Spleen (tissue), 11 donors: Measurements from ENCODE around the gene CRYBG1. TPM values are rescaled to one million over a fixed set of nuclear protein-coding genes. Genes with fewer than 3 reads are reported as not detected.

ENCODE experiments used
- DNase-seq: peaks from one replicate; pipeline ENCODE4 v3.0.0-alpha.2; 2020
- H3K27ac ChIP-seq, 8 donors: fragments of 200-600 bp; sonication (generic) in 7 of 8; 1 replicate in 4 of 8; 2 replicates in 4 of 8; pipeline versions ENCODE4 v1.5.0 to v1.8.0; 2016 to 2021; ENCODE audit warnings: inconsistent platforms in 4 of 8, mild to moderate bottlenecking in 4 of 8, moderate library complexity in 1 of 8
- H3K27me3 ChIP-seq, 7 donors: fragments of 200-600 bp; sonication (generic) in 6 of 7; replicated peaks in 1 of 7; 1 replicate in 4 of 7; 2 replicates in 3 of 7; pipeline versions ENCODE4 v1.5.0 to v1.8.0; 2016 to 2021; ENCODE audit warnings: inconsistent platforms in 3 of 7, mild to moderate bottlenecking in 1 of 7
- H3K36me3 ChIP-seq, 6 donors: fragments of 200-600 bp; sonication (generic) in 5 of 6; 1 replicate in 4 of 6; 2 replicates in 2 of 6; pipeline versions ENCODE4 v1.5.0 to v1.8.0; 2016 to 2021; ENCODE audit warnings: inconsistent platforms in 2 of 6
- H3K4me1 ChIP-seq, 6 donors: fragments of 200-600 bp; sonication (generic) in 5 of 6; 1 replicate in 3 of 6; 2 replicates in 3 of 6; pipeline versions ENCODE4 v1.5.0 to v1.8.0; 2016 to 2021; ENCODE audit warnings: inconsistent platforms in 3 of 6
- H3K4me3 ChIP-seq, 8 donors: fragments of 200-600 bp; sonication (generic) in 7 of 8; 1 replicate in 4 of 8; 2 replicates in 4 of 8; pipeline versions ENCODE4 v1.5.0 to v1.8.0; 2016 to 2021; ENCODE audit warnings: inconsistent platforms in 4 of 8, mild to moderate bottlenecking in 4 of 8, moderate library complexity in 2 of 8
- H3K9me3 ChIP-seq, 8 donors: fragments of 200-600 bp; sonication (generic) in 7 of 8; 1 replicate in 4 of 8; 2 replicates in 4 of 8; pipeline versions ENCODE4 v1.5.0 to v1.8.0; 2016 to 2021; ENCODE audit warnings: inconsistent platforms in 4 of 8
- POLR2A ChIP-seq, 3 donors: fragments of 450-650 bp; IDR thresholded peaks; one replicate each; pipeline ENCODE4 v1.5.1; 2017; ENCODE audit warnings: antibody characterized with exemption in 3 of 3, mild to moderate bottlenecking in 1 of 3
- POLR2AphosphoS5 ChIP-seq, 3 donors: sonication (generic); formaldehyde crosslinking; IDR thresholded peaks; one replicate each; pipeline ENCODE4 v1.5.1; 2017; ENCODE audit warnings: antibody characterized with exemption in 3 of 3
- WGBS, 5 donors: extraction: QIAGEN DNeasy Blood & Tissue Kit in 3 of 5; methylation state at CpG; one replicate each; pipeline versions ENCODE4 v1.1.5 to v1.1.7; 2013 to 2018; 5-methylcytosine and 5-hydroxymethylcytosine counted together
- intact Hi-C: fragments of 100-400 bp; cut with DNase I; formaldehyde crosslinking; loops from one replicate; pipeline ENCODE4 v1.15.0; 2023; ENCODE audit warnings: low total_unique reads
- polyA plus RNA-seq, 3 donors: library from polyadenylated mRNA; stranded (reverse); fragments of 200-250 nt; gene quantifications; one replicate each; pipeline ENCODE4 v1.2.1, GENCODE V29; 2013
- total RNA-seq, 7 donors: library from RNA; depleted of rRNA in 3 of 7; stranded (reverse); fragments of >200 nt in 3 of 7; fragmentation: NEBNext Ultra II Directional in 4 of 7; extraction: Animal tissue kit (Norgen Biotek cat#: 25700) in 4 of 7; gene quantifications; one replicate each; pipeline versions ENCODE4 v1.1.0 to v1.2.1, GENCODE V29; 2016 to 2021
- TF ChIP-seq, protein P1 (sequence below), 11 experiments: fragments of 200-600 bp in 7 of 11; fragments of 450-650 bp in 4 of 11; sonication (generic) in 4 of 11; IDR thresholded peaks in 8 of 11; conservative IDR thresholded peaks in 3 of 11; 1 replicate in 7 of 11; 2 replicates in 4 of 11; pipeline versions ENCODE4 v1.4.0 to v1.8.0; 2016 to 2021; ENCODE audit warnings: antibody characterized with exemption in 11 of 11, inconsistent platforms in 4 of 11, mild to moderate bottlenecking in 1 of 11
- donor health status: healthy with polysubstance abuse.
- donor health status: DM: no; HTN: no; CAD: no; lungs with moderate emphysema.
- donor health status: DM: no; HTN: no; CAD: no.
- donor health status: Bipolar disorder and iron deficiency.
- donor health status: healthy.
- donor health status: DM: no; HTN: no; CAD: no.
- donor health status: DM: yes; HTN: yes; CAD: no.

CRYBG1 gene
- total and polyA plus RNA-seq, 10 donors, result 5.6 to 39.1 (median 28.1) TPM

DNA sequence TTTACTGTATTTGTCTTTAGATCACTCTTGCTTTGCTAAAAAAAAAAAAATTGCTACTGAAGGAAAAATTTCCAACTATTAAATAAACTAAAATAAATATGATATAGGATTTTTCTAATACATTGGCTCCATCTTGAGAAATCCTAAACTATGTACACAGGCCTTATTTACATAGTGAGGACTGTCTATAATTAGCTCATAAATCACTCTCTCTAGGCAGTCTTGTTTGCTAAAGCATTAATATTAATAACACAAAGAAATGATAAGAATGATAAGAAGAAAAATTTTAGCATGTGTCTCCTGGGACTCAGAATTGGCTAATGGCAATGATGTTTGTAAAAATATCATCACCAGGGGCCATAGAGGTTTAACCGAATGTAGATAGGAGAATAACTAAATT, 13.3 kb upstream of the CRYBG1 start:
- intact Hi-C loops, result no loop called here
- TF ChIP-seq POLR2A (IDR thresholded peaks at IDR 0.05), result no peak
- no peak for TF ChIP-seq POLR2AphosphoS5 (IDR thresholded peaks at IDR 0.05)
- TF ChIP-seq, protein P1, sequence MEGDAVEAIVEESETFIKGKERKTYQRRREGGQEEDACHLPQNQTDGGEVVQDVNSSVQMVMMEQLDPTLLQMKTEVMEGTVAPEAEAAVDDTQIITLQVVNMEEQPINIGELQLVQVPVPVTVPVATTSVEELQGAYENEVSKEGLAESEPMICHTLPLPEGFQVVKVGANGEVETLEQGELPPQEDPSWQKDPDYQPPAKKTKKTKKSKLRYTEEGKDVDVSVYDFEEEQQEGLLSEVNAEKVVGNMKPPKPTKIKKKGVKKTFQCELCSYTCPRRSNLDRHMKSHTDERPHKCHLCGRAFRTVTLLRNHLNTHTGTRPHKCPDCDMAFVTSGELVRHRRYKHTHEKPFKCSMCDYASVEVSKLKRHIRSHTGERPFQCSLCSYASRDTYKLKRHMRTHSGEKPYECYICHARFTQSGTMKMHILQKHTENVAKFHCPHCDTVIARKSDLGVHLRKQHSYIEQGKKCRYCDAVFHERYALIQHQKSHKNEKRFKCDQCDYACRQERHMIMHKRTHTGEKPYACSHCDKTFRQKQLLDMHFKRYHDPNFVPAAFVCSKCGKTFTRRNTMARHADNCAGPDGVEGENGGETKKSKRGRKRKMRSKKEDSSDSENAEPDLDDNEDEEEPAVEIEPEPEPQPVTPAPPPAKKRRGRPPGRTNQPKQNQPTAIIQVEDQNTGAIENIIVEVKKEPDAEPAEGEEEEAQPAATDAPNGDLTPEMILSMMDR (IDR thresholded peaks at IDR 0.05 in 8 of 11, conservative IDR thresholded peaks at IDR 0.05 in 3 of 11), result no peak
- 84 to 95% (median 92%) methylated on average over 1 of the region's 1 CpG for WGBS, 5 donors
- DNase-seq, result no peak
- no peak overlapping the region for H3K4me3 ChIP-seq
- no peak overlapping the region for H3K27ac ChIP-seq
- peaks cover 0 to 5% (median 0%) of the 10 kb centered on the region in 7 donors for H3K27me3 ChIP-seq
- H3K36me3 ChIP-seq, result no peaks in the 10 kb centered on the region
- H3K4me1 ChIP-seq, result no peaks in the 10 kb centered on the region
- peaks cover 0 to 3% (median 0%) of the 10 kb centered on the region in 8 donors for H3K9me3 ChIP-seq

DNA sequence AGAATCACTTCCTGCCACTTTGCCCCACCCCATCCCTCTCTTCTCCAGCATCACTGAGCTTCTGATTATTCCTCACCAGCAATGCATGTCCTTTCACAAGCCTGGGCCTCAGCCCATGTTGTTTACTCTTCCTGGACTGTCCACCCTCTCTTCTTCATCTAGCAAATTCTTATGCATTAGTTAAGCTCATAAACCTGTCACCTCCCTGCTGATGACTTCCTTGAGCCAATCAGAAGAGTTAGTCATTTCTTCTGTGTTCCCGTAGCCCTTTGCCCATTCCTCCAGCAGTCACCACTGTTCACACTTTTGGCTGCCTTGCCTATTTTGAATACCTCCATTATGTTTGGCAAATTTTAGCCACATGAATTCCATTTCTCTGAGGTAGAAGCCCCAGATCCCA, 4.1 kb upstream of the CRYBG1 start:
- Histone ChIP-seq H3K27me3 (peaks cover 0 to 71% (median 46%) of the 10 kb centered on the region in 7 donors), H3K27ac (no peak overlapping the region), H3K36me3 (no peaks in the 10 kb centered on the region), H3K4me3 (no peak overlapping the region), H3K9me3 (peaks cover 0 to 17% (median 7%) of the 10 kb centered on the region in 8 donors), H3K4me1 (peaks cover 0 to 17% (median 14%) of the 10 kb centered on the region in 6 donors)
- intact Hi-C loops, result no loop called here
- TF ChIP-seq POLR2AphosphoS5 (IDR thresholded peaks at IDR 0.05) (no peak), POLR2A (IDR thresholded peaks at IDR 0.05) (no peak)
- TF ChIP-seq, protein P1 (IDR thresholded peaks at IDR 0.05 in 8 of 11, conservative IDR thresholded peaks at IDR 0.05 in 3 of 11), result no peak
- WGBS, 5 donors, result 71 to 93% (median 82%) methylated on average over 1 of the region's 1 CpG
- no peak for DNase-seq

DNA sequence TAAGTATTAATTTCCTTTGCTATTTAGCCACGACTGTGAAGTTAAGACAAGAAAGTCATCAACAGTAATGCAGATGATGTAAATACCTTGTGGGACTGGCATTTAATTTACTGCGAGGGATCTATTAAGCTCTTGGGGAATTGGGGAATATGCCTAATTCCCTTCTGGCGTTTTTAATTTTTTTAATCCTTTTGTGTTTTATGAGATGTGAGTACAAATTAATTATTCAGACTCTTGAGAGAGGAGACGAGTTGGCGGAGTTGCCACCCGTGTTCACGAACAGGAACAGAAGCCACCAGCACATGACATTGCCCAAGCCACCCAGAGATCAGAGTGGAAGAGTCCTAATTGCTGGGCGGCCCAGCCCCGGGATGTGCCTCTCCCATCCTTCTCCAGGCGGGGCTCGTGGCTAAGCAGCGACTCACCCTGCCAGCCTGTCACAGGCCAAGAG, 533 bp upstream of the CRYBG1 start:
- DNase-seq, result no peak
- Histone ChIP-seq H3K4me1 (peaks cover 0 to 18% (median 15%) of the 10 kb centered on the region in 6 donors), H3K27me3 (peaks cover 0 to 75% (median 48%) of the 10 kb centered on the region in 7 donors), H3K36me3 (no peaks in the 10 kb centered on the region), H3K4me3 (peak overlapping the region in 7 of 8 donors; percentile 35 to 76 (median 48)), H3K9me3 (no peaks in the 10 kb centered on the region), H3K27ac (no peak overlapping the region)
- intact Hi-C loops, result no loop called here
- WGBS, 5 donors, result 26 to 37% (median 32%) methylated on average over 10 to 12 of the region's 12 CpGs
- TF ChIP-seq POLR2A (IDR thresholded peaks at IDR 0.05) (no peak), POLR2AphosphoS5 (IDR thresholded peaks at IDR 0.05) (no peak)
- TF ChIP-seq, protein P1 (IDR thresholded peaks at IDR 0.05 in 8 of 11, conservative IDR thresholded peaks at IDR 0.05 in 3 of 11), result no peak

DNA sequence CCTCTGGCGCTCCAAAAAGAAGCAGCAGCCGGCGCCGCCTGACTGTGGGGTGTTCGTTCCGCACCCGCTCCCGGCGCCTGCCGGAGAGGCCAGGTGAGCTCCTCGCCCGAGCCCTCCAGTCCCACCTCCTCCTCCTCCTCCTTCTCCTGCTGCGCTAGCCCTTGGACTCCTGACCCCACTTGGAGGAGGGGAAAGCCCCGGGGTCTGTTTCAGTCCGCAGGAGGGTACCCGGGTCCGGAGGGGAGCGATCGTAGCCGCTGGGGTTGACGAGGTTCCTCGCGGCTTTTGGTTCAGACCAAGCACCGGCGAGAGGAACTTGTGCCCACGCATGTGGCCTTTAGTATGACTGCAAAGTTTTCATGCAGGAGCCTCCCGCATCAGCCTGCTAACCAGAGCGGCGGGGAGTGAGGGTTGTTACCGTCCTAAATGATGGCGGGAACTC, 493 bp downstream of the CRYBG1 start:
- H3K4me3 ChIP-seq, result peak overlapping the region; percentile 27 to 76 (median 48)
- WGBS, 5 donors, result 2 to 3% (median 2%) methylated on average over 19 to 31 of the region's 31 CpGs
- no peak overlapping the region for H3K27ac ChIP-seq
- H3K27me3 ChIP-seq, result peaks cover 0 to 65% (median 46%) of the 10 kb centered on the region in 7 donors
- intact Hi-C loops, result no loop called here
- DNase-seq, result peak; percentile 83
- no peaks in the 10 kb centered on the region for H3K36me3 ChIP-seq
- H3K9me3 ChIP-seq, result no peaks in the 10 kb centered on the region
- peaks cover 0 to 18% (median 15%) of the 10 kb centered on the region in 6 donors for H3K4me1 ChIP-seq
- TF ChIP-seq, protein P1 (IDR thresholded peaks at IDR 0.05 in 8 of 11, conservative IDR thresholded peaks at IDR 0.05 in 3 of 11), result no peak
- TF ChIP-seq POLR2A (IDR thresholded peaks at IDR 0.05) (no peak), POLR2AphosphoS5 (IDR thresholded peaks at IDR 0.05) (no peak)
